ENCODE results near the gene SLC37A4. TPM values are rescaled to one million over a fixed set of nuclear protein-coding genes. Genes with fewer than 3 reads are reported as not detected.
A peak's percentile ranks its signal among the peaks of the same experiment; 100 is the strongest.
"Not testable (repeated sequence)": the region's sequence is repeated elsewhere in the genome, so short reads cannot be mapped to it uniquely, and the experiment has no call there.

SLC37A4 gene
- total RNA-seq, result 19.0 and 23.0 TPM in 2 replicates

- DNase-seq (ENCODE audit: extremely low read depth, low read depth, low spot score), result peak; percentile 81
These were observed at the start of gene SLC37A4 for GRCh38 chr11:119030329-119031047. Gene SLC37A4, minus strand, starts transcription at chr11:119030877.

- DNase-seq (ENCODE audit: extremely low read depth, low read depth, low spot score), result no peak
These were observed 48.2 kb upstream of the SLC37A4 start for GRCh38 chr11:119078675-119079420.

- no peak for DNase-seq (ENCODE audit: extremely low read depth, low read depth, low spot score)
These were observed 47.2 kb upstream of the SLC37A4 start for GRCh38 chr11:119077839-119078238.

- DNase-seq (ENCODE audit: extremely low read depth, low read depth, low spot score), result peak; percentile 71
These were observed 36.9 kb upstream of the SLC37A4 start, which contains the start of gene VPS11 for GRCh38 chr11:119067371-119068222. Gene VPS11, plus strand, starts transcription at chr11:119067818. Its CDS starts 6 bp downstream, at chr11:119067824.

- DNase-seq (ENCODE audit: extremely low read depth, low read depth, low spot score), result no peak
These were observed 34.7 kb upstream of the SLC37A4 start for GRCh38 chr11:119065369-119065768.

GRCh38 chr11:119062779-119063178 lies 32.1 kb upstream of the SLC37A4 start:
- no peak for DNase-seq (ENCODE audit: extremely low read depth, low read depth, low spot score)

GRCh38 chr11:119061256-119061655 lies 30.6 kb upstream of the SLC37A4 start:
- no peak for DNase-seq (ENCODE audit: extremely low read depth, low read depth, low spot score)

GRCh38 chr11:119059128-119059527 lies 28.5 kb upstream of the SLC37A4 start:
- not testable (repeated sequence) for DNase-seq (ENCODE audit: extremely low read depth, low read depth, low spot score)

GRCh38 chr11:119057000-119057769 lies 26.5 kb upstream of the SLC37A4 start, which contains the start of gene HYOU1:
Gene HYOU1, minus strand, starts transcription at chr11:119057205. Its CDS starts 1,045 bp downstream, at chr11:119056160.
- DNase-seq (ENCODE audit: extremely low read depth, low read depth, low spot score), result no peak

GRCh38 chr11:119056421-119056999 lies 25.8 kb upstream of the SLC37A4 start:
- no peak for DNase-seq (ENCODE audit: extremely low read depth, low read depth, low spot score)

GRCh38 chr11:119055901-119056300 lies 25.2 kb upstream of the SLC37A4 start:
- DNase-seq (ENCODE audit: extremely low read depth, low read depth, low spot score), result no peak

GRCh38 chr11:119054418-119054817 lies 23.7 kb upstream of the SLC37A4 start:
- no peak for DNase-seq (ENCODE audit: extremely low read depth, low read depth, low spot score)

GRCh38 chr11:119052163-119052814 lies 21.6 kb upstream of the SLC37A4 start:
- no peak for DNase-seq (ENCODE audit: extremely low read depth, low read depth, low spot score)

GRCh38 chr11:119051440-119052162 lies 20.9 kb upstream of the SLC37A4 start:
- no peak for DNase-seq (ENCODE audit: extremely low read depth, low read depth, low spot score)

- no peak for DNase-seq (ENCODE audit: extremely low read depth, low read depth, low spot score)
These were observed 18.4 kb upstream of the SLC37A4 start for GRCh38 chr11:119049081-119049480.

- DNase-seq (ENCODE audit: extremely low read depth, low read depth, low spot score), result no peak
These were observed 18.0 kb upstream of the SLC37A4 start for GRCh38 chr11:119048644-119049043.

- no peak for DNase-seq (ENCODE audit: extremely low read depth, low read depth, low spot score)
These were observed 16.5 kb upstream of the SLC37A4 start for GRCh38 chr11:119047205-119047604.

- no peak for DNase-seq (ENCODE audit: extremely low read depth, low read depth, low spot score)
These were observed 15.8 kb upstream of the SLC37A4 start for GRCh38 chr11:119046489-119046888.

- DNase-seq (ENCODE audit: extremely low read depth, low read depth, low spot score), result no peak
These were observed 14.0 kb upstream of the SLC37A4 start for GRCh38 chr11:119044708-119045107.

All from glomerular endothelial cell (primary cell).